NCI-H345 treated with DMSO at 0.1 percent for 48 hours (cell line): ENCODE measurements around the gene PRSS23.

Source experiments
- DNase-seq: peaks from one replicate; lab custom pipeline; 2025; ENCODE audit not compliant: unreplicated experiment; lab: John Stamatoyannopoulos, UW

Gene PRSS23

DNA sequence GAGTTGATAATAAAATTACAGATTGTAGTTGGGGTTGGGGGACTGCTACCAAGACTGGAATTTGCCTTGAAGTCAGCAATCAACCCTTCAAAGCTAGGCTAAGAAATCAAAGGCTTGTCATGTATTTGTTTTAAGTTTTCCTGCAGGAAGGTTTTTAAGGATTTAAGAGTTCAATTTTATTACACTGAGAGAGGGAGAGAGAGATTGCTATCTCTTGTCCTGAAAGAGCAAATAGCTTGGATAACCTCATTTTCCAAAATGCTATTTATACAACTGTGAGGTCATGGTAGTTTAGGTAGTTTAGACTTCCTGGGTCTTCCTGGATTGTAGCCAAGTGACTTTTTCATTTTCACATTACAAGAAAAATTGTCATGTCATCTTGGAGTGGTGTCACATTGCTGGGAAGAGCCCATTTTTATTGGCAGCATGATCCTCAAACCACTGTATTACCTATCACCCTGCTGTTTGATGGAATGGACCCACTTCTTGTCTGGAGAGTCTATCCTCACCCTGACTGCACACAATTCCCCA lies 10.1 kb upstream of the PRSS23 start:
- no peak for DNase-seq

DNA sequence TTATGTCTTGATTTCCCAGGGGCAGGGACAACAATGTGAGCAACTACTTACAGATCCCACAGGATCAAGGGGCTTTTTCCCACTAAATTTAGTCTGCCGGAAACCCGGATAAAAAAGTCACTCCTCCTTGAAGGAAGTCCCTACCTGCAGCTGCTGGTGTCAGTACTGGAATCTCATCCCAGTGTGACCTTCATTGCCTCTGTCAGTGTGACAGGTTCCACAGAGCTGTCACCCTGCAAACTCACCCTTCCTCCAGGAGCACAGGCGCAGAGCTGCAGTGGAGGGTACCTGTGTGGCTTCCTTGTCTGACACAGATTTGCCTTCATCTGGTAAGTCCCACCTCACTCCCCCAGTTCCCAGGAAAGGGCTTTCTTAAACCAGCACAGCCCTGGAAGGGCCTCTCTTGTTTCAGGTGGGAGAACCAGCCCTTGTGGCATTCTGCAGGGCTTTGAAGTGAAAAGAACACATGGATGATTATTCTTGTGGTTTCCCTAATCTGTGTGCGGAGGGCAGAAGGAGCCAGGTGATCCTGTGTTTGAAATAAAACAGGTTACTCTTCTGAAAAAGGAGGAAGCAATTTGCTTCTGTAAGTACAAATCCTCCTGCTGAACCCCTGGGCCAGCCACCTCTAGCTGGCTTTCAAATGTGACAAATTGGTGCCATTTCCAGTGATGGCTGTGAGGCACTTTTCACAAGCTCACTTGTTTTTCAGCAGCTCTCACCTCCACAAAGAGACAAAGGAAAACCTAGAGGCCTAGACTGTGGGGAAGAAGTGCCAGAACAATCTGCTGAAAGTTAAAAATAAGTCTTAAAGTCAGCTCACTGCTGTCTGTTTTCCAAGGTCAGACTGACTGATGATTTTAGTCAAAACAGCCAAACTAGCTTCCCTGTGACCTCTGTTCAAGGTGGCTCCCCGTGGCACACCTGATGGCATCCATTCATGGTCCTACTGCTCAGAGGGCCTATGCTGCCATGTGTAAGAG lies 9.2 kb upstream of the PRSS23 start:
- DNase-seq: no peak

DNA sequence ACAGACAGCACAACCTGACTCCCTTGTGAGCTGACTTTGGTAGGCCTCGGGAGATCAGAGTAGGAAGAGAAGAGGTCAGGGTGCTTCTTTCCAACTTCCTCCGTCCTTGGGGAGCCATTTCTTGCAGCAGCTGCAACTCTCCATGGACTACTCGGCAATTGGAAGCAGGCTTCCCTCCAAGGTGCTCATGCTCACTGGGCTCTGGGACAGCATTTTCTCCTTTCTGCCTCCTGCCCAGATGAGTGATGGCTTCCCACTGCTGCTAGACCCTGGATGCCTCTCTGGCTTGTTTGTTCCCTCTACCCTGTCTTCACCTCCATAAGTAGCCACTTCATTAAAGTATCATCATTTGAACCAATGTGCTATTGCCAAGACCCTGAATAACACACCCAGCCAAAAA lies 8.2 kb upstream of the PRSS23 start:
- DNase-seq: no peak

DNA sequence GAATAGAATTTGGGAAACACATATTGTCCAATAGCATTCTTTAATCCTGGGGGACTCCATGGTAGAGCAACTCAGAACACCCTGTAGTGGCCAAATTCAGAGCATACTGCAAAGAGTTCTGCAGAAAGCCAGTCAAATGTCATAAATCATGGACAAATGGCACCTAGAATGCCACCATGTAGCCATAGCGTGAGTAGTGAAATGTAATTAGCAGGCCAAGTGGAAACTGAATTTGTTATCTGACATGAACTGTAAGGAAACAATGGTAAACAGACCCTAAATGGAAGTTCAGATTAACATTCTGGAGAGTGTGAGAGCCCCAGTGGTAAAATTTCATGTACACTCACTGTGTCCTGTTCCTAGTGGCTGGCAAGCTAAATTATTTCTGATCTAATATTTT lies 7.0 kb upstream of the PRSS23 start:
- no peak for DNase-seq

DNA sequence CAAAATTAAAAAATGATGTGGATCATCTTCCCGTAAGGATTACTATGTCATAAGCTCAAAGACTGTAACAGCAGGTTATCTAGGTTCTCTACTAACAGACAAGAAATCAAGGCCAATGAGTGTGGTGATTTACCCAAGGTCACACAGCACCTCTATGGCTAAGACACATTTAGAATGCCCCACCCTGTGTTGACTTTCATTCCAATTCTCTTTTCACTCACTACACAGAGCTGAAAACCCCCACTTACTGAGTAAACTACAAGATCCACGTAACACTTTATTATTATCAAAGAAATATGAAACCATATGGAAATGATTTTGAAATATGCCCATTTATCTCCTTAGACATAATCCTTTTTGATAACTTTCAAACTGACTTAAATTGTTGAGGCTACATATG lies 4.8 kb upstream of the PRSS23 start:
- DNase-seq: no peak

DNA sequence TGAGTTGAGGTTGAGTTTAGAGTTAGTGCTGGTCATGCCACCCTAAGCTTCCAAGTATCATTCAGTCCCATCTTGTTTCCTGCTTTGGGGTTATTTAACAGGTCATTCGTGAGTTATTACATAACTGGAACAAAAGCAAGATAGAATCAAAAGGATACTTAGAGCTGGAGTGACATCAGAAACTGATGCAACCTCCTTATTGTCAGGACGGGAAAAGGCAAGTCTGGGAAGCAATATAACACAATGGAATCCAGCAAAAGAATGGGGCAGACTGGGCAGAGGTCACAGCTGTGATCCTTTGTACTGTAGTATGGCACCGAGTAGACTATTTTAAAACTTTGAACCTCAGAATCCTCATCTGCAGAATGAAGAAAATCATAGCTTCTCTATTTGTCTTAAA lies 4.4 kb upstream of the PRSS23 start:
- DNase-seq: no peak

DNA sequence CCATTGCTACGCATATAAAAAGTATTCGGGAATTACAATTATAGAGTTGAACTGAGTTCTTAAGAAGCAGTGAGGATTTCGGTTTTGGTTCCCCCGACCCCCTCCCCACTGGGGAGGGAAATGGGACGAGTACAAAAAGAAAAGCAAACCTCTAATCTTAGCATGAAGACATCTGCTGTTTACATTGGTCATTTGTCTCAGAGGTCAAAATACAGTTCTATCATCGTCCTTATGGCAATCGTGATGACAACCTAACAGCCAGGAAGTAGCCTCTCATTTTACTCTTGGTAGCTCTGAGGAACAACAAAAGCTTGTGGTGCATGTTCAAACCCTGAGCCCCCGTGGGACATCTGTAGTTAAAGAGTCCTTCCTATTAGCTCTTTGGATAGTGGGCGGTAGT lies 3.2 kb upstream of the PRSS23 start:
- DNase-seq: no peak

DNA sequence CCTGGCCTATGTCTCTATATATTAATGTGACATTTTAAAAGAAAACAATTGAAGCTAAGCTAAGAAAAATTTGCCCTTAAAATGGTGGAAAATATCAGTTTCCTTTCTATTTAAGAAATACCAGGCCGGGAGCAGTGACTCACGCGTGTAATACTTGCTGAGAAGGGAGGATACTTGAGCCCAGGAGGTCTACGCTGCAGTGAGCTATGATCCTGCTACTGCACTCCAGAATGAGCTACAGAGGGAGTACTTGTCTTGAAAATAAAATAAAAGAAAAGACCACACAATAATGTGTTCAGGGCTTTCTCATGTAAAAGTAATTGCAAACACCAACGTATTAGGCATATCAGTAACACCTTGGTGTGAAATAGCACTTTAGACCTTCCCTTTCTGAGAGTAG lies 1.4 kb upstream of the PRSS23 start:
- no peak for DNase-seq

DNA sequence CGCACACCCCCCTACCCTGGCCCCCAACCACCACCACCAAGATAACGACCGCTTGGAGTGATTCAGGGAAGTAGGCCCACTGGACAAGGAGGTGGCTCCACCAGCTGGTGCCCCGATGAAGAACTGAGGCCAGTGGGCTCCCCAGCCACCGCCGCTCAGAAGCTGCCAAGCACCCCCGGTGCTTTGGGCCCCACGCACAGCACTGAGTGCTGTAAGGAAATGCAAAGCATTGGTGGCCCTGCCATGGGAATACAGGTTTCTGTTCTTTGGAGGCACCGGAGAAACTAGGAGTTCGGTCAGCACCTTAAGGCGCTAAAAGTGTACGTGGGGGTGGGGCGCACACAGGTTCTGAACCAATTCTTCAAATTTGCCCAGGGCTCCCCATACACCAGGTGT lies 664 bp upstream of the PRSS23 start:
- DNase-seq: no peak

DNA sequence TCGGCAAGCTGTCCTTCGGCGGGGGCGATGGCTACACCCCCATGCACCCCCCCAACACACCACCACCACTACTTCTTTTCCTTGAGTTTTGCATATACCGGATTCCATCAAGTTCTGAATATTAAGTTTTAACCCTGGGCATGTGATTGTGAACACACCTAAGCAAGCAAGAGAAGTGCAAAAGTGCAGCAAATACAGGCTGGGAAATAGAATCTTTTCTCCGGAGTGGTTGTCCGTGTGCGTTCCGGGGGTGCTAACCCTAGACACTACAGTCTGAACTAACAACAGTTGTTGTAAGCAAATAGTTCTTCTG lies 574 bp downstream of the PRSS23 start:
- peak; percentile 33 for DNase-seq

DNA sequence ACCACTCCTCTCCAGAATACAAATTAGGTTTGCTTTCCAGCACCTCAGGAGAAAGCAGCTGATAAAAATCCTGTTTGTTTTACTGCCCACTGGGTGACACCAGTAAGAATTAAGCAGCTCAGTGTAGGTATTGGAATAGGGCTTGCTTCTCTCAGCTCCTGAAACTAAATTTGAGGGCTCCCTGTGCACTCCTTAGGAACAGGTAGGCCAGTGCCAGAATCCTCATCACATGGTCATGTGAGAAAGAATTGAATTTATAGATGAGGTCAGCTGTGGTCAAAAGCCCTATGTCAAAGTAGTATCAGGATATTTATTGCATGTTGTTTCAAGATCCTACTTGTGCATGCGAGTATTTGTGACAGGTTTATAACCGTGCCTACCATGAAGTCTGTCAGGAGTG lies 1.0 kb downstream of the PRSS23 start:
- DNase-seq: no peak

DNA sequence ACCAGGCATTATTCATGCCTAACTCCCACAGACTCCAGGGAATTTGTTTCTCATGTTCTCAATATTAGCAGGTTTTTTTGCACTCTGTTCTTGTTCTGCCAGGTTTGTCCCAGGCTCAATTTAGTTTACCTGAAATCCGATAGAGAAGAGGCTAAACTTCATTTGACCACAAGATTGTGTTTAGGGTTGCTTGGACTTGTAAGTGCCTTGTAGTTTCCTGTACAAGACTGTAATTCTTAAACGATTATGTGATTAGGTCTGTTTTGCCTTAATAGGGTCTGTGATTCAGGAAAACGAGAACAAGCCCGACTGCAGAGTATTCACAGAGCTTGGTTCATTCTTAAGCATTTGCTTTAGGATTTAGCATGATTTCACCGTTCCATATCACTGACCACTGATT lies 1.8 kb downstream of the PRSS23 start:
- DNase-seq: no peak

DNA sequence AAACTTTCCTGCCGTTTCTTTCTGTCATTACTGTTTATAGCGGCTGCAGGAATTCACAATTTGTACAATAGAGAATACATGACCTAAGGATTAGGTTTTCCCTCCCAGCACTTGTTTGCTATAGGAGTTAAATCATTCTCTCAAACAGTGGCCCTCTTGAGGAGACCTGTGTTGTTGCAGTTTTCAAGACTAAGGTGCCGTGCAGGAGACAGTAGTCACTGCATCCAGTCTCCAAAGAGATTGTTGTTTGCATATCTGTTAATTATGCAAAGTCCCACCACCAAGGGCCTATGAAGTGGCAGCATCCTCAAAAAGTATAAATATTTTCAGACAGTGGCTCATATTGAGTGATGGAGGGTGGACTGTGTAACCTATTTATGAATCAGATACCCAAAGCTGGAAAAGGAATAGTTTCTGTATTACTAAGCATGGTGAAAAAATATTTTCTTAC lies 2.3 kb downstream of the PRSS23 start:
- DNase-seq: peak; percentile 66

DNA sequence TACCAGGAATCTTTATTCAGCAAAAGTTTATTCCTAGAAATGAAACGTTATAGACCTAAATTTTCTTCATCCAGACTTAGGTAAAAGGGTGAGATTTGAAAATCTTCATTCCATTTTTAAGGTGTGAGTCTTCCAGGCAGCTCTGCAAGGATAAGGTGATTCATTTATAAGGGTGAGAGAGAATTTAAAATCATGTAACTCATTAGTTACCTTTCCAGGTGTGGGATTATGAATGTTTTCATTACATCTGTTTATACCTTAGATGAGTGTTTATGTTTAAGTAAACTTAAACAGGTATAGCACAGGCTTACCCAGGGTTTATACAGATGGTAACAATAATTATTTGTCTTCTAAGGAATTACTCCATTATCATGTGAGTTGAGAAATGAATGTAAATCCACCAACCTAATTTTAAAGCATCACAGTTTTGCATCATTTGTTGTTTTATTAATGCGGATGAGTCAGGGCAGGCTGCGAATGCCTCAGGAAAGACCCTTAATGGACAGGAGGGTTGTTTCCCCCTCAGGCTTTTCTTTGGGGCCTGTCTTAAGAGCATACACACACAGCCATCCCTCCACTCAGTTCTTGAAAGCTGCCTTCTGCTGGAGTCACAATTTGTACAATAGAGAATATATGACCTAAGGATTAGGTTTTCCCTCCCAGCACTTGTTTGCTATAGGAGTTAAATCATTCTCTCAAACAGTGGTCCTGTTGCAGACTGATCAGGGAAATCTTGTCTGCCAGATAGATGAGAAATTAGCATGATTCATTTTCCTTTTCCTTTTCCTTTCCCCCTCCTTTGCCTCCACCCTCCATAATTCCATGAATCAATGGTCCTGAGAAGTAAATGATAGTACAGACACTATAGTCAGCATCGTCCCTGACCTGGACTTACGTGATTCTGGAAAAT lies 3.0 kb downstream of the PRSS23 start:
- DNase-seq: no peak

DNA sequence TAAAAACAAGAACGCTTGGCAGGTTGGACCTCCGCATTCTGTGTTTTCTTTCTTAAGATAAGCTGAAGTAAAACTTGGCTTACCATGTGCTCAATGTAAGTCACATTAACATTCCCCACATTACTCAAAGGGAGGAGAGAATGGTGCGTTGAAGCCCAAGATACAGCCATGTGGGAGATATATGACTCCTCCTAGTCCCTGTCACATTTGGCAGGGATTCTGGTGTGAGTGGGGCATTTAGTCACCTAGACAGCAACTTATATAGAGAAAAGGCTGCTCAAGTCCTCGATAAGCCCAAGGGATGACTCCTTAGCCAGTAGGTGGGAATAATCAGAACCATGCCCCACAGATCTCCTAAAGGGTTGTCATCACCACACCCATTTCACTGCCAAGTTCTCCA lies 4.6 kb downstream of the PRSS23 start:
- DNase-seq: no peak

DNA sequence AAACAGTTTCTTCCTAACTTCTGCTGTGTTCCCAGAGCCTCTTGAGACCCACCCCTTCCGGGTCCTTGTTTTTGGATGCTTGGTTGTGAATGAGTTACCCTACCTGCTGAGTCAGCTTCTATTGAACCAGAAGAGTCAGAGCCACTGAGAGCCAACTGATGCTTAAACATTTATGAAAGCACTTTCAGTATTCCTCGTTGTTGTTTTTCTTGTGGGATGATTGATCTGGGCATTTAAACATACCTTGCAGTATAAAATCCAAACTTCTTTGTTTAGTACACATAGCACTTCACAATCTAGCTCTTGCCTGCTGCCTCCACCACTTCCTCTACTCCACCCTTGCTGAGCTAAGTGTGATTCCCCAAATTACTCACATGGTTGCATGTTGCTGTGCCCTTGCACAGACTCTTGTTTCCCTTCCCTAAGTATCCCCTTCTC lies 5.5 kb downstream of the PRSS23 start:
- DNase-seq: no peak

DNA sequence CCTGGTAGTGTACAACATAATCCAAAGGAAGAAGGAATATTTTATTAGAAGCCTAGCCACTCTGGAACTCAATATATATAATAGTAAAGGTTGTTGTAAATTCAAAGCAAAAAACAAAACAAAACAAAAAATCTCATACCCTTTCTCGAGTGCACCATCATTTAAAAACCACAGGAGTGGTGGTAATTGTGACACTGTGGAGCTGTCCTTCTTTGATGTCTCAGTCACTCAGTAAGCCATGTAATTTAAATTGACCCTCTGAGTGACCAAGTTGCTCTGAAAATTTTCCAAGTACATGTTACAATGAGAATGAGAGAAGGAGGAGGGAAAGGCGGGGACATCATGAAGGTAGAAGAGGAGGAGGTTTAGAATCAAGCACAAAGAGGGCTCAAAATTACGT lies 6.6 kb downstream of the PRSS23 start:
- no peak for DNase-seq

DNA sequence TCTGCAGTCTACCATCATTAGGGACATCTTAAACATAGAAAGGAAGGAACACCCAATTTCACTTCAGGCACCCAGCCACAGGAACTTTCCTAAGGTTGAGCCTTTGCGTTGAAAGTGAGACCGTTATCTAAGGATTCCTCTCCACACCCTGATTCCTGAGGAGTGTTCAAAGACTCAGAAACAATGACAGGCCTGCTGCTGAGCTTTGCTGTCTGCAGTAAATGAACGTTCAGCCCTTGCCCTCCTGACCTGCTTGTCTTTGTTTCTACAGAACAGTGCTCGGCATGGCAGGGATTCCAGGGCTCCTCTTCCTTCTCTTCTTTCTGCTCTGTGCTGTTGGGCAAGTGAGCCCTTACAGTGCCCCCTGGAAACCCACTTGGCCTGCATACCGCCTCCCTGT lies 7.0 kb downstream of the PRSS23 start:
- no peak for DNase-seq

DNA sequence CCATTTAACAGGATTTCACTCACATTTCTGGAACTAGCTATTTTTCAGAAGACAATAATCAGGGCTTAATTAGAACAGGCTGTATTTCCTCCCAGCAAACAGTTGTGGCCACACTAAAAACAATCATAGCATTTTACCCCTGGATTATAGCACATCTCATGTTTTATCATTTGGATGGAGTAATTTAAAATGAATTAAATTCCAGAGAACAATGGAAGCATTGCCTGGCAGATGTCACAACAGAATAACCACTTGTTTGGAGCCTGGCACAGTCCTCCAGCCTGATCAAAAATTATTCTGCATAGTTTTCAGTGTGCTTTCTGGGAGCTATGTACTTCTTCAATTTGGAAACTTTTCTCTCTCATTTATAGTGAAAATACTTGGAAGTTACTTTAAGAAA lies 9.2 kb downstream of the PRSS23 start:
- no peak for DNase-seq

DNA sequence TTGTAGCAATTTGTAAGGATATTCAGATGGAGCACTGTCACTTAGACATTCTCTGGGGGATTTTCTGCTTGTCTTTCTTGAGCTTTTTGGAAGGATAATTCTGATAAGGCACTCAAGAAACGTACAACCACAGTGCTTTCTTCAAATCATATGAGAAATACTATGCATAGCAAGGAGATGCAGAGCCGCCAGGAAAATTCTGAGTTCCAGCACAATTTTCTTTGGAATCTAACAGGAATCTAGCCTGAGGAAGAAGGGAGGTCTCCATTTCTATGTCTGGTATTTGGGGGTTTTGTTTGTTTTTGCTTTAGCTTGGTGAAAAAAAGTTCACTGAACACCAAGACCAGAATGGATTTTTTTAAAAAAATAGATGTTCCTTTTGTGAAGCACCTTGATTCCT lies 9.9 kb downstream of the PRSS23 start:
- DNase-seq: no peak

DNA sequence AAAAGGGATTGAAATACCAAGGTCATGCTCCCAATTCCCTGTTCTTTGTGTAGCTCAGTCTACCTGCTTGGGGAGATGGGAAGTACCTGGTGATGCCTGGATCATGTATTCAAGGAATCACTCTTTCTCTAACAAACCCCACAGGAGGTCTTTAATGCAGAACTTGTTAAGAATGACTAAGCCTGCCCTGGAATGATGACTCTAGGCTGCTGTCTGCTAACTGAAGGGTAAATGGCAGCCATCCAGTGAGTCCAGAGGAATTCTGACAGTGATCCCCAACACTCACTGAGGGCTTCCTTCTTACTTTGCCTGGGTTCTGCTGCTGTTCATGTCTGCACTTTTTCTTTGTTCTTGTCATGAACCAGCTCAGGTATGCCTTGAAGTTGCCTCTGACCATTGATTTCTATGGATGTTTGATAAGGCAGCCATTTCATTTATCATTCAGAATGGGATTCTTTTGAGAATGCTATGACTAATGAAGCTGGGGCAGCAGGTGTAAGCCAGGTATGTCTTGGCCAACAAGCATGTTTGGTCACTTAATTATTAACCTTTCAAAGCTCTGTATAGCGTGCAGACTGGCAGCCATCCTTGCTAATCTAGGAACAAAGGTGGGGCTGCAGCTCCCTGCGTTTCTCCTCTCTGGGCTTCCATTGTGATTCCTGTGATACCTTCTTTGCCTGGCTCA lies 11.4 kb downstream of the PRSS23 start:
- DNase-seq: no peak
